ENCODE measurements around the gene CHRD.

Gene CHRD

GRCh38 chr3:184361932-184362667 lies 17.8 kb upstream of the CHRD start:
- peak; percentile 72 for DNase-seq

- DNase-seq: peak; percentile 98
Measured at GRCh38 chr3:184362668-184363546, 16.9 kb upstream of the CHRD start.

- no peak for DNase-seq
Measured at GRCh38 chr3:184366619-184367289, 13.1 kb upstream of the CHRD start.

DNA sequence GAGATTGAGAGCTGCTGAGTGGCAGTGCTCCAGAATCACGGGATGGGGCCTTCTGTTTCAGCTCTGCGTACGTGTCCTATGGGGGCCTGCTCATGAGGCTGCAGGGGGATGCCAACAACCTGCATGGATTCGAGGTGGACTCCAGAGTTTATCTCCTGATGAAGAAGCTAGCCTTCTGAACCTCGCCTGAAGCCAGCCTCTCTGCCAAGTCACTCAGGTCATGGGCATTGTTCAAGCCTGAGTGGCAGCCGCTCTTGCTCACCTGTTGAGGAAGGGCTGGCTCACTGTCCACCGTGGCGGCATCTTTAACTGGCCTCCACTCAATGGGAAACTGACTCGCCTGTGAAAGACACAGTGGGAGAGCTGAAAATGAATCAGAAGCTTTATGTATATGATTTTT lies 11.7 kb upstream of the CHRD start:
- no peak for DNase-seq

- DNase-seq: no peak
Measured at GRCh38 chr3:184368586-184369183, 11.2 kb upstream of the CHRD start.

- DNase-seq: peak; percentile 85
Measured at GRCh38 chr3:184371570-184372018, 8.3 kb upstream of the CHRD start.

- no peak for DNase-seq
Measured at GRCh38 chr3:184372296-184372821, 7.5 kb upstream of the CHRD start.

- DNase-seq: no peak
Measured at GRCh38 chr3:184372911-184373310, 6.9 kb upstream of the CHRD start.

GRCh38 chr3:184373422-184373821 lies 6.4 kb upstream of the CHRD start:
- no peak for DNase-seq

- DNase-seq: no peak
Measured at GRCh38 chr3:184375747-184376461, 4.0 kb upstream of the CHRD start.

DNA sequence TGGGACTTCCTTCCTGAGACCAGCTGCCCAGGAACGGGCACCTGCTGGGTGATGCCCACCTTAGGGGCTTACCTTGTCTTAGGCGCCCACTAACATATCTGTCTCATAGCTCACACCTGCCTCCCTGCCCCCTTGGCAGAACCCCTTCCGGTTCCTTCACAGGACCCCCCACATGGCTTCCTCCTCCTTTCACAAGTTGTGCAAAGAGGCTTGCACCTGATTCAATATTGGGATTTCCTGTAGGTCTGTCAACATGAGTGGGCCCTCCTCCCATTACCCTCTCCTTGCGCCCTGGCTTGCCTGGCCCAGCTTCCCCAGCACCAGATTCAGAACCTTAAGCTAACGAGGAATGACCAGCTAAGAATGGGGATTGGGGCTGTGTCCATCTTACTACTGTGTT lies 2.5 kb upstream of the CHRD start:
- no peak for DNase-seq

DNA sequence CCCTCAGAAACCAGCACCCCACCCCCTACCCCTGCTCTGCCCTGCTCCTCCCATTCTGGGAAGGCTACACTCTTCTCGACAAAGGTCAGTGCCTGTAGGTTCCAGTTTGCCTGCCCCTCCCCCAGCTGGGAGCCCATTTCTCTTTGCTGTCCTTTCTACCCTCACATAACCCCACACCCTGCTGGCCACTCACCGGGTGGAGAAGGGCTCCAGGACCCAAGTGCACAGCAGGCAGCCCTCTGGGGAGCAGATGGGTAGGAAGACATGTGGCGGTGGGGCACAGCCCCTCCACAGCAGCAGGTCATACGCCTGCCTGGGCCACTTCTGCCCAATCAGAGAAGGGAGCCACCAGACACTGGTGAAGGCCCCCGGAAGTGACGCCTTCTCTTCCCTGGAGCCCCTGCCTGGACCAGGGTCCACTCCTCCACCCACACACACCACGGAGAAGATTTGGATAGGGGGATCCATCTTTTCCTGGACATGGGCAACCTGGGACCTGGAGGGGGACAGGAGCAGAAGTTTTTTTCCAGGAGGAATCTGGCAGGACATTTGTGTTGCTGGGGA lies 1.9 kb upstream of the CHRD start, which contains the start of gene THPO:
Gene THPO (minus strand): TSS at position 326 of the 564 bp plus-strand sequence. CDS start 1,948 bp downstream, outside the sequence.
- DNase-seq: no peak

DNA sequence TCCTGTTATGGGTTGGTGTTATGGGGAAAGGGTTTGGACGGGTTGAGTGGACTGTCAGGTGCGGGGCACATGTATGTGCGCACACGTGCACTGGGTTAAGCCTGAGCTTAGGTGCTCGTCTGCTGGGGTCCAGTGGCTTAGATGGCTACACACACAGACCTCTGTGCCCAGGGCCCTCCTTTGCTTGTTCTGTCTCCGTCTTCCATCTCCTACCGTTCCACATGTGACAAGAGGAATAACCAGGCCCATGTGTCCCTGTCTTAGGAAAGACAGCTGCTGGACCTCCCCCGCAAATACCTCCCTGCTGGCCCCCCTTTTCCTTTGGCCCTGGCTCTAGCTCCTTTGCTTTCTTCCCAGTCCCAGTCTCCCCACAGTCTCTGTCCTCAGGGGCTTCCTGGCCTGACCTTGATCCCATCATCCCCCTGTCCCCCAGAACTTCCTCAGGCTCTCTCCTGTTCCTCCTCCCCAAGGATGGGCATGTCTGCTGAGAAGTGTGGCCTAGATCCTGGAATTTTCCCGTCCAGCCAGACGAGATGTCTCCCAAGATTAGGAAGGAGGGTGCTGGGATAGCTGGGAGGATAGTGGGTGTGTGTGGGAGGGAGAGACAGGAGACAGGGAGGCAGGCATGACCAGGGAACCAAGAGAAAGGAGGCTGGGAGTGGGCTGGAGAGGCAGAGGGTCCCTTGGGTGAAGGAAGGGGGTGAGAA lies 1.1 kb upstream of the CHRD start:
- no peak for DNase-seq

DNA sequence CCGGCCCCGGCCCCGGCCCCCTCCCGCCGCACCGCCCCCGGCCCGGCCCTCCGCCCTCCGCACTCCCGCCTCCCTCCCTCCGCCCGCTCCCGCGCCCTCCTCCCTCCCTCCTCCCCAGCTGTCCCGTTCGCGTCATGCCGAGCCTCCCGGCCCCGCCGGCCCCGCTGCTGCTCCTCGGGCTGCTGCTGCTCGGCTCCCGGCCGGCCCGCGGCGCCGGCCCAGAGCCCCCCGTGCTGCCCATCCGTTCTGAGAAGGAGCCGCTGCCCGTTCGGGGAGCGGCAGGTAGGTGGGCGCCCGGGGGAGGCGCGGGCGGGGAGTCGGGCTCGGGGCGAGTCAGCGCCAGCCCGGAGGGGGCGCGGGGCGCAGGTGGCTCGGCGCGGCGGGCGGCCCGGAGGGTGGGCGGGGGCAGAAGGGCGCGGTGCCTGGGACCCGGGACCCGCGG lies 352 bp downstream of the CHRD start:
- DNase-seq: peak; percentile 15

DNA sequence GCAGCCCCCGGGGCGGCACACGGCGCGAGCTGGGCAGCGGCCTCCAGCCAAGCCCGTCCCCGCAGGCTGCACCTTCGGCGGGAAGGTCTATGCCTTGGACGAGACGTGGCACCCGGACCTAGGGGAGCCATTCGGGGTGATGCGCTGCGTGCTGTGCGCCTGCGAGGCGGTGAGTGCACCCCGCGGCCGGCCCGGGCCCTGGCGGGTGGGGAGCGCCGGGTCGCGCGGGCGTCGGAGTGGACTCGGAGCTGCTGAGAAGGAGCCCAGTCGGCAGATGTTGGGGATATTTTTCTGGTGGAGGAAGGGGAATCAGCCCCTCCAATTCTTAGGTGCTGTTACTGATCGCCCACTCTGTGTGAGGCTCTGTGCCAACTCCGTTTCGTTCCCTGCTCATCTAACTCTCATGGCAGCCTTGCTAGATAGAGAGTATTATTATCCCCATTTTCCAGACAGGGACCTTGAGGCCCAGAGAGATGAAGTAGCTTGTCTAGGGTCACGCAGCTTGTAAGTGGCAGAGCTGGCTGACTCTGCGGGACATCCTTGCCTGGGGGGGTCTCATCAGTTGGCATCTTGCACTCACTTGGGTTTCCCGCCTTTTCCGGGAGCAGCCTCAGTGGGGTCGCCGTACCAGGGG lies 890 bp downstream of the CHRD start:
- no peak for DNase-seq

GRCh38 chr3:184381261-184382224 lies 1.7 kb downstream of the CHRD start:
- DNase-seq: no peak

DNA sequence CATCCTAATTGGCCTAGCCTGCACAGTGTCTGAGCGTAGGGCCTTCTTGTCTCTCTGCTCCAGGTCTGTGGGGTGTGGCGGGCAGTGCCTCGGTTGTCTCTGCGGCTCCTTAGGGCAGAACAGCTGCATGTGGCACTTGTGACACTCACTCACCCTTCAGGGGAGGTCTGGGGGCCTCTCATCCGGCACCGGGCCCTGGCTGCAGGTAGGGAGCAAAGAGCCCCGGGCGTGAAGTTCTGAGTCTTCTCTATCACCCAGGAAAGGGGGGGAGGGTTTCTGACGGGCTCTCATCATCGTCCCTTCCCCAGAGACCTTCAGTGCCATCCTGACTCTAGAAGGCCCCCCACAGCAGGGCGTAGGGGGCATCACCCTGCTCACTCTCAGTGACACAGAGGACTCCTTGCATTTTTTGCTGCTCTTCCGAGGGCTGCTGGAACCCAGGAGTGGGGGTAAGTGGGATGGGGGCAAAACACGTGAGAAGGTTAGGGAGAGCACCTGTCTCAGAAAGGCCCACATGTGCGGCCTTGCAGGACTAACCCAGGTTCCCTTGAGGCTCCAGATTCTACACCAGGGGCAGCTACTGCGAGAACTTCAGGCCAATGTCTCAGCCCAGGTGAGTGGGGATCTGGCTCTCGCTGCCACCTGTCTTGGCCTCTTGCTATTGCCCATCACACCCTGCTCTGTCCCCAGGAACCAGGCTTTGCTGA lies 2.6 kb downstream of the CHRD start:
- DNase-seq: no peak

DNA sequence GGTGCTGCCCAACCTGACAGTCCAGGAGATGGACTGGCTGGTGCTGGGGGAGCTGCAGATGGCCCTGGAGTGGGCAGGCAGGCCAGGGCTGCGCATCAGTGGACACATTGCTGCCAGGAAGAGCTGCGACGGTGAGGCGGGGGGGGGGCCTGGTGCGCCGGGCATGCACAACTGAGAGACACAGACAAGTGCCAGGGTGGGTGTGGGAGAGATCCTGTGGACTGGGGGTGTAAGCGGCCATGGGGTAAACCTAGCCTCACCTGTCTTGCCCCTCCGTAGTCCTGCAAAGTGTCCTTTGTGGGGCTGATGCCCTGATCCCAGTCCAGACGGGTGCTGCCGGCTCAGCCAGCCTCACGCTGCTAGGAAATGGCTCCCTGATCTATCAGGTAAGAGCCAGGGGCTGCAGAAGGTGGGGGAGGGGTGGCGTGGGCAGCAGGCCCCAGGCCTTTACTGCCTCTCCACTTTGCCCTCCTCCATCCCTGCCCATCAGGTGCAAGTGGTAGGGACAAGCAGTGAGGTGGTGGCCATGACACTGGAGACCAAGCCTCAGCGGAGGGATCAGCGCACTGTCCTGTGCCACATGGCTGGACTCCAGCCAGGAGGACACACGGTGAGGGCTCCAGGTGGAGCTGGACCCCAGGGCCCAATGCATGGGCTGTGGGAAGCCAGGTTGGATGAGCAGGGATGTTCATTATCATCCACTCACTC lies 3.3 kb downstream of the CHRD start:
- DNase-seq: no peak

Measured in NCI-H1694 treated with DMSO at 0.1 percent for 48 hours (cell line).